Right lobe of liver (tissue), 6 donors: ENCODE results near the gene GABRR1. TPM values are rescaled to one million over a fixed set of nuclear protein-coding genes. Genes with fewer than 3 reads are reported as not detected.

ENCODE experiments used
- ATAC-seq, 4 donors: fragments of 200-7000 bp; cut with Tn5 transposase; one replicate each; pipeline ENCODE4 v1.9.1; 2020; ENCODE audit warnings: mild to moderate bottlenecking in 4 of 4, moderate library complexity in 4 of 4
- DNase-seq, 3 donors: peaks; one replicate each; pipeline ENCODE4 v3.0.0-alpha.2; 2020
- H3K27ac ChIP-seq, 3 donors: fragments of 200-600 bp; one replicate each; pipeline ENCODE4 v1.8.0; 2022
- H3K27me3 ChIP-seq, 2 donors: fragments of 200-600 bp; one replicate each; pipeline ENCODE4 v1.8.0; 2022
- H3K36me3 ChIP-seq, 4 donors: fragments of 200-600 bp; sonication (generic) in 1 of 4; one replicate each; pipeline versions ENCODE4 v1.5.1 to v1.8.0; 2017 to 2022; ENCODE audit warnings: control low read depth in 1 of 4
- H3K4me1 ChIP-seq, 4 donors: fragments of 200-600 bp; sonication (generic) in 1 of 4; one replicate each; pipeline versions ENCODE4 v1.5.1 to v1.8.0; 2017 to 2022; ENCODE audit warnings: control low read depth in 1 of 4
- H3K4me3 ChIP-seq, 3 donors: fragments of 200-600 bp; one replicate each; pipeline ENCODE4 v1.8.0; 2022
- H3K9me3 ChIP-seq, 4 donors: fragments of 200-600 bp; sonication (generic) in 1 of 4; one replicate each; pipeline versions ENCODE4 v1.5.1 to v1.8.0; 2017 to 2022; ENCODE audit warnings: control low read depth in 1 of 4
- CTCF ChIP-seq, 4 donors: fragments of 200-600 bp in 3 of 4; fragments of 450-650 bp in 1 of 4; IDR thresholded peaks; one replicate each; pipeline versions ENCODE4 v1.5.1 to v1.8.0; 2016 to 2022; ENCODE audit warnings: antibody characterized with exemption in 4 of 4, mild to moderate bottlenecking in 2 of 4
- POLR2A ChIP-seq: fragments of 450-650 bp; IDR thresholded peaks from one replicate; pipeline ENCODE4 v1.6.1; 2017; ENCODE audit warnings: antibody characterized with exemption, mild to moderate bottlenecking
- WGBS: methylation state at CpG from one replicate; pipeline ENCODE4 v1.1.6; 2018; ENCODE audit warnings: low coverage, low lambda C conversion rate; ENCODE audit not compliant: insufficient coverage; ENCODE audit errors: missing lambda C conversion rate; 5-methylcytosine and 5-hydroxymethylcytosine counted together
- intact Hi-C, 2 donors: fragments of 100-400 bp; cut with DNase I; formaldehyde crosslinking; loops; one replicate each; pipeline versions ENCODE4 v1.11.2 to v1.14.1; 2022
- total RNA-seq, 6 experiments: library from RNA; depleted of rRNA in 2 of 6; stranded (reverse); fragments of >200 nt in 2 of 6; fragmentation: NEBNext Ultra II Directional in 3 of 6; extraction: Animal tissue kit (Norgen Biotek cat#: 25700) in 3 of 6; gene quantifications; one replicate each; pipeline versions ENCODE4 v1.1.0 to v1.2.4, GENCODE V29; 2016 to 2023
- donor health status: DM: no; HTN: yes; CAD: no.
- donor health status: DM: no; HTN: no; CAD: no.
- donor health status: DM: no; HTN: no; CAD: no.
- donor health status: DM: no; HTN: yes; CAD: no.
- donor health status: DM: no; HTN: yes; CAD: no.

Gene GABRR1
- total RNA-seq, 6 experiments from 2014 or later, result not detected

GRCh38 chr6:89199579-89199978 is 17.6 kb downstream of the GABRR1 start:
- ATAC-seq (no peak), DNase-seq (no peak)
- TF ChIP-seq POLR2A (no peak), CTCF (IDR thresholded peaks at IDR 0.05) (no peak)
- intact Hi-C loops, result no loop called here
- no peaks in the 10 kb centered on the region for H3K36me3 ChIP-seq
- 36% methylated on average over 2 of the region's 2 CpGs for WGBS
- H3K4me3 ChIP-seq, result no peak overlapping the region
- no peaks in the 10 kb centered on the region for H3K9me3 ChIP-seq
- H3K27me3 ChIP-seq, result no peaks in the 10 kb centered on the region
- no peak overlapping the region for H3K27ac ChIP-seq
- H3K4me1 ChIP-seq, result no peaks in the 10 kb centered on the region

GRCh38 chr6:89198235-89198634 is 18.9 kb downstream of the GABRR1 start:
- DNase-seq (no peak), ATAC-seq (no peak)
- Histone ChIP-seq H3K4me1 (no peaks in the 10 kb centered on the region), H3K27me3 (no peaks in the 10 kb centered on the region), H3K36me3 (no peaks in the 10 kb centered on the region), H3K9me3 (no peaks in the 10 kb centered on the region), H3K27ac (no peak overlapping the region), H3K4me3 (no peak overlapping the region)
- TF ChIP-seq CTCF (IDR thresholded peaks at IDR 0.05) (no peak), POLR2A (no peak)
- intact Hi-C loops, result no loop called here
- 60% methylated on average over 4 of the region's 7 CpGs for WGBS

DNA sequence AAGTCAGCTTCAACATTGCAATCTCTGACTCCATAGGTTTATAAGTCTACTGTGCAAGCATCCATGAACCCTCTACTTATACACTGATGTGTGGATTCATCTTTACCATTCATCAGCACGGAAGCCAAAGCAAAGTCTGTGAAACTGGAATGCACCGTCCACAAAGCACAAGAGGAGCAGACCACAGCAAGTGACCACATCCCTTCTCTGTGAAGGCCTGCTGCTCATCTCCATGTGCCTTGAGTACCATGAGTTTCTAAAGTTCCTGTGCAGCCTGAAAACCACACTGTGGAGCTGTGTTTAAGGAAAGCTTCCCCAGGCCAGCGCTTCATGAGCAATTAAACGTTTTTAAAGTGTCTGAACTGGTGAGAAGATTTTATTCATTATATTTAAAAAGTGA is 20.0 kb downstream of the GABRR1 start:
- no peaks in the 10 kb centered on the region for H3K36me3 ChIP-seq
- intact Hi-C loops, result no loop called here
- no peak overlapping the region for H3K27ac ChIP-seq
- no peak overlapping the region for H3K4me3 ChIP-seq
- H3K9me3 ChIP-seq, result no peaks in the 10 kb centered on the region
- no peak for DNase-seq
- H3K4me1 ChIP-seq, result no peaks in the 10 kb centered on the region
- no peaks in the 10 kb centered on the region for H3K27me3 ChIP-seq
- TF ChIP-seq CTCF (IDR thresholded peaks at IDR 0.05) (no peak), POLR2A (no peak)
- WGBS, result 10% methylated on average over 1 of the region's 4 CpGs
- no peak for ATAC-seq

DNA sequence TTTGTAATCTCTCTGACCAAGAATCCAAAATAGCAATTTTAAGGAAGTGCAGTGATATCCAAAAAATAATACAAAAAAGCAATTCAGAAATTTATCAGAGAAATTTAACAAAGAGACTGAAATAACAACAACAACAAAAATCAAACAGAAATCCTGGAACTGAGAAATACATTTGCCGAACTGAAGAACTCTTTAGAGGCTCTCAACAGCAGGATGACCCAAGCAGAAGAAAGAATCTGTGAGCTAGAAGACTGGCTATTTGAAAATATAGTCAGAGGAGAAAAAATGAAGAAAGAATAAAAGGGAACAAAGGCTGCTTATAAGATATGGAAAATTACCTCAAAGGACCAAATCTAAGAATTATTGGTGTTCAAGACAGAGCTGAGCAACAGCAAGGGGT is 22.6 kb downstream of the GABRR1 start:
- DNase-seq (no peak), ATAC-seq (no peak)
- no peak overlapping the region for H3K4me3 ChIP-seq
- TF ChIP-seq CTCF (IDR thresholded peaks at IDR 0.05) (no peak), POLR2A (no peak)
- 57% methylated on average over 1 of the region's 1 CpG for WGBS
- no peaks in the 10 kb centered on the region for H3K36me3 ChIP-seq
- no peaks in the 10 kb centered on the region for H3K9me3 ChIP-seq
- no peak overlapping the region for H3K27ac ChIP-seq
- H3K27me3 ChIP-seq, result no peaks in the 10 kb centered on the region
- H3K4me1 ChIP-seq, result peaks cover 0 to 8% (median 3%) of the 10 kb centered on the region in 4 donors
- intact Hi-C loops, result no loop called here

DNA sequence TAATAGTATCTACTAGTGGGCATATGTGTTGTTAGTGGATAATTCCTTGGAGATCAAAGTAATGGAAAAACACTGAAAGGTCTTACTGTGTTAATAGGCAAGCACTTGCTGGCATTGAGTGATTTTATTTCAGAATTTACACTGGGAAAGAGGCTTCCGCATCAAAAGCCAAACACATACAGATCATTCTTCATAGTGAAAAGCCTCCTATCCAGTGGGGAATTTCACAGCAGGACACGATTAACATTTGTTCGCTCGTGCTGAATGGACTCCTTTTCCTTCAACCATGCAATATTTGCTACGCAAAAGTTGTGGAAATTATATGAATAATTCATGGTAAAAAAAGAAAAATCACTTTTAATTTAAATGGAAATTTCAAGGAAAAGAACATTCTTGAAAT is 26.4 kb downstream of the GABRR1 start:
- DNase-seq, result no peak
- no peak overlapping the region for H3K4me3 ChIP-seq
- 89% methylated on average over 5 of the region's 5 CpGs for WGBS
- TF ChIP-seq POLR2A, result no peak
- no peak for TF ChIP-seq CTCF (IDR thresholded peaks at IDR 0.05)
- ATAC-seq, result no peak
- no peaks in the 10 kb centered on the region for H3K36me3 ChIP-seq
- peaks cover 0 to 8% (median 3%) of the 10 kb centered on the region in 4 donors for H3K4me1 ChIP-seq
- intact Hi-C loops, result no loop called here
- H3K27ac ChIP-seq, result no peak overlapping the region
- no peaks in the 10 kb centered on the region for H3K27me3 ChIP-seq
- no peaks in the 10 kb centered on the region for H3K9me3 ChIP-seq
